ENCODE data around the gene SLC5A1. TPM values are rescaled to one million over a fixed set of nuclear protein-coding genes. Genes with fewer than 3 reads are reported as not detected.

Gene SLC5A1
- total and polyA plus RNA-seq, 2 of the 8 experiments (the other 6 are each of a cell fraction or from before 2014, with no cell fraction given), result 0.06 TPM; not detected in 1

- H3K27ac ChIP-seq (ENCODE audit: low read depth, low read length), result no peak overlapping the region
- no peak overlapping the region for H3K4me2 ChIP-seq (ENCODE audit: insufficient read depth in 1 of 2, low read depth in 2 of 2, low read length in 2 of 2)
- no peak overlapping the region for H3K4me3 ChIP-seq (ENCODE audit: extremely low read depth in 1 of 4, insufficient read depth in 2 of 4, low read depth in 3 of 4, low read length in 4 of 4)
- H3K36me3 ChIP-seq (ENCODE audit: control insufficient read depth in 2 of 4, insufficient read depth in 4 of 4, low read length in 3 of 4), result no peaks in the 10 kb centered on the region
- H2BK120ac ChIP-seq (replicated peaks; ENCODE audit: low read depth, low read length), result no peak overlapping the region
- no peak overlapping the region for H2AK5ac ChIP-seq (ENCODE audit: low read depth, low read length)
- H3K27me3 ChIP-seq (replicated peaks in 1 of 4; ENCODE audit: control insufficient read depth in 3 of 4, extremely low read depth in 1 of 4, insufficient read depth in 3 of 4, low read length in 3 of 4), result no peaks in the 10 kb centered on the region
- no peak overlapping the region for H2BK20ac ChIP-seq (ENCODE audit: low read length)
- H3K4ac ChIP-seq (replicated peaks; ENCODE audit: insufficient read length, low read depth, low read length), result no peak overlapping the region
- H3K79me2 ChIP-seq (ENCODE audit: control insufficient read depth in 1 of 2, insufficient read depth in 2 of 2, low read length in 2 of 2), result no peaks in the 10 kb centered on the region
- no peaks in the 10 kb centered on the region for H3K9me3 ChIP-seq (ENCODE audit: insufficient read depth in 2 of 2, low read depth in 1 of 2, low read length in 1 of 2)
- no peak overlapping the region for H3K14ac ChIP-seq (ENCODE audit: insufficient read length)
- no peak for FAIRE-seq
- DNase-seq (ENCODE audit: low read depth in 1 of 2, low spot score in 2 of 2), result peak in 1 of 2 experiments; percentile 45
- no peaks in the 10 kb centered on the region for H3K79me1 ChIP-seq (ENCODE audit: low read depth, low read length)
- H4K91ac ChIP-seq (replicated peaks; ENCODE audit: insufficient read length, low read length), result no peak overlapping the region
- no peak overlapping the region for H3K23ac ChIP-seq (ENCODE audit: insufficient read length)
- H3K4me1 ChIP-seq (replicated peaks in 1 of 4; ENCODE audit: control insufficient read depth in 3 of 4, insufficient read depth in 4 of 4, low read length in 3 of 4), result no peaks in the 10 kb centered on the region
- no peak overlapping the region for H2BK5ac ChIP-seq (ENCODE audit: low read depth, low read length)
- no peak overlapping the region for H4K5ac ChIP-seq (ENCODE audit: insufficient read length, low read depth, low read length)
- no peak overlapping the region for H2AFZ ChIP-seq (ENCODE audit: low read length)
- TF ChIP-seq TBP (IDR thresholded peaks at IDR 0.05; ENCODE audit: low read depth, low read length), result no peak
- TF ChIP-seq RAD21 (IDR thresholded peaks at IDR 0.05 in 1 of 2, conservative IDR thresholded peaks at IDR 0.05 in 1 of 2; ENCODE audit: low read depth in 2 of 2, low read length in 2 of 2), result peak in 1 of 2 experiments; percentile 28; a peak in 2 of 4 replicates
- TF ChIP-seq CHD1 (IDR thresholded peaks at IDR 0.05; ENCODE audit: low read depth, low read length), result no peak
- peak; percentile 2 to 35 (median 29); a peak in 3 of 4 replicates for TF ChIP-seq CTCF (IDR thresholded peaks at IDR 0.05; ENCODE audit: control extremely low read depth in 1 of 3, insufficient read depth in 1 of 3, low read depth in 1 of 3, low read length in 3 of 3)
- WGBS, 2 experiments (ENCODE audit: extremely low coverage in 1 of 2, insufficient coverage in 1 of 2, insufficient read length in 1 of 2, insufficient replicate concordance in 2 of 2, low coverage in 1 of 2, low lambda C conversion rate in 2 of 2, missing lambda C conversion rate in 1 of 2), result 90% methylated on average over 15 of the region's 15 CpGs; no CpG with 5 or more reads in 1 of the 2 experiments
- peak overlapping the region; percentile 68; the same call in 1 of the 2 replicates for H4K8ac ChIP-seq (ENCODE audit: extremely low read depth, insufficient read depth, low read length)
- H3K18ac ChIP-seq (ENCODE audit: extremely low read depth, low read length), result no peak overlapping the region
- H3K9ac ChIP-seq (replicated peaks in 1 of 4; ENCODE audit: extremely low read depth in 1 of 4, low read depth in 3 of 4, low read length in 3 of 4), result no peak overlapping the region
- no peak overlapping the region for H3K56ac ChIP-seq (replicated peaks; ENCODE audit: insufficient read length, low read depth, low read length)
- POLR2A ChIA-PET (ENCODE audit: partially characterized antibody), result no interaction called here
- no peak overlapping the region for H2BK12ac ChIP-seq (ENCODE audit: low read depth, low read length)
- no peak overlapping the region for H2BK15ac ChIP-seq (ENCODE audit: low read length)
- CTCF ChIA-PET (ENCODE audit: partially characterized antibody), result interaction anchor here (0.6 to 1.6 kb wide), 4 partner anchors 12 to 136 kb away, joined by 3 to 4 read pairs (median 3); no protein-coding TSS in a partner anchor
- H4K20me1 ChIP-seq (replicated peaks in 1 of 2; ENCODE audit: control insufficient read depth in 1 of 2, insufficient read depth in 2 of 2, low read length in 2 of 2), result no peaks in the 10 kb centered on the region
- no peaks in the 10 kb centered on the region for H3K23me2 ChIP-seq (ENCODE audit: low read depth, low read length)
Measured at GRCh38 chr22:32119568-32120235, 76.6 kb downstream of the SLC5A1 start.

Measured in H1 (cell line).